Esophagus muscularis mucosa (tissue), 4 donors: Measurements from ENCODE around the gene UROC1. TPM values are rescaled to one million over a fixed set of nuclear protein-coding genes. Genes with fewer than 3 reads are reported as not detected.

Experiments
- DNase-seq: peaks from one replicate; pipeline ENCODE4 v3.0.0-alpha.2; 2017; ENCODE audit errors: extremely low spot score
- H3K27ac ChIP-seq, 4 donors: fragments of 200-600 bp; sonication (generic); replicated peaks in 1 of 4; 1 replicate in 3 of 4; 2 replicates in 1 of 4; pipeline ENCODE4 v1.5.1; 2016 to 2019; ENCODE audit warnings: mild to moderate bottlenecking in 1 of 4
- H3K27me3 ChIP-seq, 4 donors: fragments of 200-600 bp; sonication (generic); one replicate each; pipeline versions ENCODE4 v1.5.1 to v1.6.0; 2016 to 2019
- H3K36me3 ChIP-seq, 4 donors: fragments of 200-600 bp; sonication (generic); one replicate each; pipeline ENCODE4 v1.5.1; 2016 to 2019
- H3K4me1 ChIP-seq, 4 donors: fragments of 200-600 bp; sonication (generic); one replicate each; pipeline ENCODE4 v1.5.1; 2016 to 2019
- H3K4me3 ChIP-seq, 4 donors: fragments of 200-600 bp; sonication (generic); 1 replicate in 2 of 4; 2 replicates in 2 of 4; pipeline ENCODE4 v1.5.1; 2016 to 2019; ENCODE audit warnings: mild to moderate bottlenecking in 4 of 4, moderate library complexity in 1 of 4
- H3K9me3 ChIP-seq, 4 donors: fragments of 200-600 bp; sonication (generic); 1 replicate in 3 of 4; 2 replicates in 1 of 4; pipeline ENCODE4 v1.5.1; 2016 to 2019
- CTCF ChIP-seq, 3 experiments: fragments of 200-600 bp in 2 of 3; fragments of 450-650 bp in 1 of 3; sonication (generic) in 2 of 3; IDR thresholded peaks; one replicate each; pipeline ENCODE4 v1.5.1; 2017 to 2019; ENCODE audit warnings: antibody characterized with exemption in 3 of 3, mild to moderate bottlenecking in 2 of 3, moderate library complexity in 1 of 3
- EP300 ChIP-seq: sonication (generic); formaldehyde crosslinking; IDR thresholded peaks from one replicate; pipeline ENCODE4 v1.6.1; 2017; ENCODE audit warnings: antibody characterized with exemption
- POLR2A ChIP-seq: fragments of 450-650 bp; IDR thresholded peaks from one replicate; pipeline ENCODE4 v1.6.1; 2017; ENCODE audit warnings: antibody characterized with exemption, moderate library complexity, mild to moderate bottlenecking, low read depth
- POLR2AphosphoS5 ChIP-seq, 2 donors: sonication (generic); formaldehyde crosslinking; IDR thresholded peaks; one replicate each; pipeline ENCODE4 v1.6.1; 2017; ENCODE audit warnings: antibody characterized with exemption in 2 of 2
- WGBS: methylation state at CpG from one replicate; pipeline ENCODE4 v1.1.5; 2018; 5-methylcytosine and 5-hydroxymethylcytosine counted together
- intact Hi-C: fragments of 100-400 bp; cut with DNase I; formaldehyde crosslinking; loops from one replicate; pipeline ENCODE4 v1.15.1; 2023
- small RNA-seq, 3 donors: library from RNA; depleted of rRNA; stranded (forward); fragments of <200 nt; gene quantifications; one replicate each; pipeline ENCODE3, GENCODE V24; 2016
- total RNA-seq, 4 donors: library from RNA; depleted of rRNA; stranded (reverse); fragments of >200 nt; gene quantifications; one replicate each; pipeline versions ENCODE4 v1.1.0 to v1.2.1, GENCODE V29; 2016

UROC1 gene
- total RNA-seq, 4 donors from 2014 or later = not detected

GRCh38 chr3:126433496-126434263, 83.9 kb downstream of the UROC1 start:
- TF ChIP-seq POLR2A (no peak), EP300 (no peak), CTCF (IDR thresholded peaks at IDR 0.05) (no peak), POLR2AphosphoS5 (IDR thresholded peaks at IDR 0.05) (no peak)
- no peak overlapping the region for H3K27ac ChIP-seq
- DNase-seq = no peak
- H3K27me3 ChIP-seq = no peaks in the 10 kb centered on the region
- H3K9me3 ChIP-seq = peaks cover 0 to 8% (median 6%) of the 10 kb centered on the region in 4 donors
- H3K4me1 ChIP-seq = peaks cover 0 to 3% (median 0%) of the 10 kb centered on the region in 4 donors
- H3K4me3 ChIP-seq = no peak overlapping the region
- intact Hi-C loops = no loop called here
- 93% methylated on average over 9 of the region's 13 CpGs for WGBS
- peaks cover 18 to 58% (median 41%) of the 10 kb centered on the region in 4 donors for H3K36me3 ChIP-seq

GRCh38 chr3:126433105-126433430, 84.5 kb downstream of the UROC1 start:
- peaks cover 16 to 52% (median 35%) of the 10 kb centered on the region in 4 donors for H3K36me3 ChIP-seq

DNA sequence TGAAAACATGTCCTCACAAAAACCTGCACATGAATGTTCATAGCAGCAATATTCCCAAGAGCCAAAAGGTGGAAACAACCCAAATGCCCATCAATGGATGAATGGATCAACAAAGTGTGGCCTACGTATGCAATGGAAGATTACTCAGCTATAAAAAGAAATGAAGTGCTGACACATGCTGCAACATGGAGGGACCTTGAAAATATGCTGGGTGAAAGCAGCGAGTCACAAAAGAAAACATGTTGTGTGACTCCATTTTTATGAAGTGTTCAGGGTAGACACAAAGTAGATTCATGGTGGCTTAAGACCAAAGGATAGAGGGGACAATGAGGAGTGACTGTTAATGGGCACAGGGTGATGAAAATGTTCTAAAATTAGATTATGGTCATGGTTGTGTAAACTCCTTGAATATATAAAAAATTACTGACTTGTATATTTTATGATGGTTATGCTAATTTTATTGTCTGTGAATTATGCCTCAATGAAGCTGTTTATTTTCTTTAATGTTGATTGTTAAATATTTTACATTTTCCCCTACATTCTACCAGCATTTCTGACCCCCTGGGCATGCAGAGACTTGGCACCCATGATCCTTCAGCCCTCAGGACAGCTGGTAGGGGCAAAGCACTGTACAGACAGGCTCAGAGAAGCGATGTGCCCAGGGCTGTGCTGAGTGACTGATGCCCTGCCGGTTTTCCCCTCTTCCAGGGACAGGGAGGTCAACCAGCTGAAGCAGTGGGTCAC, 85.0 kb downstream of the UROC1 start:
- intact Hi-C loops = no loop called here
- WGBS = 90% methylated on average over 3 of the region's 4 CpGs
- H3K27me3 ChIP-seq = no peaks in the 10 kb centered on the region

More at GRCh38 chr3:126433105-126433430, 84.5 kb downstream of the UROC1 start:
- no peak for TF ChIP-seq POLR2AphosphoS5 (IDR thresholded peaks at IDR 0.05)
- TF ChIP-seq POLR2A = no peak
- no peak for TF ChIP-seq CTCF (IDR thresholded peaks at IDR 0.05)
- TF ChIP-seq EP300 = no peak
- Histone ChIP-seq H3K27me3 (no peaks in the 10 kb centered on the region), H3K4me3 (no peak overlapping the region), H3K9me3 (peaks cover 0 to 14% (median 6%) of the 10 kb centered on the region in 4 donors), H3K27ac (no peak overlapping the region), H3K4me1 (peaks cover 0 to 3% (median 0%) of the 10 kb centered on the region in 4 donors)
- intact Hi-C loops = no loop called here
- DNase-seq = no peak
- 84% methylated on average over 3 of the region's 6 CpGs for WGBS

More for the DNA sequence above, 85.0 kb downstream of the UROC1 start:
- no peak overlapping the region for H3K27ac ChIP-seq
- no peak for DNase-seq
- no peak overlapping the region for H3K4me3 ChIP-seq
- TF ChIP-seq POLR2A = no peak
- H3K4me1 ChIP-seq = peaks cover 0 to 3% (median 0%) of the 10 kb centered on the region in 4 donors
- peaks cover 0 to 19% (median 6%) of the 10 kb centered on the region in 4 donors for H3K9me3 ChIP-seq
- peaks cover 11 to 48% (median 29%) of the 10 kb centered on the region in 4 donors for H3K36me3 ChIP-seq

Small RNAs within 50 kb of the gene (small RNA-seq; reads per million reads assigned to genes)
- 0.17 to 0.75 (median 0.56) reads per million in 3 donors for gene RNA5SP138

Other genes with a start within 250 kb of the UROC1 start
- 100 to 1,000 TPM in 2 of 4 donors, 10 to 100 TPM in 2; 84.3 to 208 (median 93.6) TPM for gene KLF15, start 160.4 kb downstream of the UROC1 start, total RNA-seq
- gene CFAP100, start 122.9 kb downstream of the UROC1 start, total RNA-seq = not detected
- 10 to 100 TPM; 25.8 to 41.2 (median 38.6) TPM for gene ZXDC, start 41.9 kb downstream of the UROC1 start, total RNA-seq
- under 1 TPM; 0.19 to 0.69 (median 0.37) TPM for gene CHST13, start 6.4 kb upstream of the UROC1 start, total RNA-seq
- not detected for gene C3orf22, start 41.2 kb upstream of the UROC1 start, total RNA-seq
- gene TXNRD3, start 137.4 kb upstream of the UROC1 start, total RNA-seq = 10 to 100 TPM; 12.8 to 23.7 (median 18.7) TPM
- gene CHCHD6, start 186.5 kb upstream of the UROC1 start, total RNA-seq = 10 to 100 TPM; 10.3 to 13.4 (median 12.1) TPM